Upper lobe of right lung (tissue), 1 donor: ENCODE results near the gene TSPEAR. TPM values are rescaled to one million over a fixed set of nuclear protein-coding genes. Genes with fewer than 3 reads are reported as not detected.

Experiments used
- ATAC-seq: fragments of 200-7000 bp; cut with Tn5 transposase; one replicate; pipeline ENCODE4 v1.9.1; 2020; ENCODE audit warnings: mild to moderate bottlenecking, moderate library complexity
- DNase-seq: peaks from one replicate; pipeline ENCODE4 v3.0.0-alpha.2; 2020
- H3K27ac ChIP-seq: fragments of 200-600 bp; one replicate; pipeline ENCODE4 v1.8.0; 2022
- H3K27me3 ChIP-seq: fragments of 200-600 bp; one replicate; pipeline ENCODE4 v1.8.0; 2022; ENCODE audit warnings: mild to moderate bottlenecking
- H3K36me3 ChIP-seq: fragments of 200-600 bp; one replicate; pipeline ENCODE4 v1.8.0; 2022
- H3K4me1 ChIP-seq: fragments of 200-600 bp; one replicate; pipeline ENCODE4 v1.8.0; 2022
- H3K4me3 ChIP-seq: fragments of 200-600 bp; one replicate; pipeline ENCODE4 v1.8.0; 2022; ENCODE audit warnings: mild to moderate bottlenecking
- H3K9me3 ChIP-seq: fragments of 200-600 bp; one replicate; pipeline ENCODE4 v1.8.0; 2022
- CTCF ChIP-seq: fragments of 200-600 bp; IDR thresholded peaks from one replicate; pipeline ENCODE4 v1.8.0; 2022; ENCODE audit warnings: antibody characterized with exemption
- intact Hi-C: fragments of 100-400 bp; cut with DNase I; formaldehyde crosslinking; loops from one replicate; pipeline ENCODE4 v1.11.0; 2022
- total RNA-seq: library from RNA; stranded (reverse); fragmentation: NEBNext Ultra II Directional; extraction: Animal tissue kit (Norgen Biotek cat#: 25700); gene quantifications from one replicate; pipeline ENCODE4 v1.2.1, GENCODE V29; 2021
- donor health status: DM: no; HTN: yes; CAD: no; lungs with severe emphysema.

The TSPEAR gene
- total RNA-seq, 1 donor from 2014 or later, result 0.23 TPM

GRCh38 chr21:44751799-44752636 is 40.6 kb upstream of the TSPEAR start:
- Histone ChIP-seq H3K27me3 (peaks cover 4% of the 10 kb centered on the region), H3K4me1 (no peaks in the 10 kb centered on the region), H3K9me3 (no peaks in the 10 kb centered on the region), H3K36me3 (no peaks in the 10 kb centered on the region), H3K27ac (no peak overlapping the region), H3K4me3 (no peak overlapping the region)
- ATAC-seq (no peak), DNase-seq (peak; percentile 60)
- no peak for TF ChIP-seq CTCF
- intact Hi-C loops, result no loop called here

GRCh38 chr21:44751186-44751798 is 39.9 kb upstream of the TSPEAR start:
- DNase-seq, result peak; percentile 54

GRCh38 chr21:44750675-44751025 is 39.3 kb upstream of the TSPEAR start:
- intact Hi-C loops, result no loop called here
- Histone ChIP-seq H3K9me3 (no peaks in the 10 kb centered on the region), H3K4me3 (no peak overlapping the region), H3K4me1 (no peaks in the 10 kb centered on the region), H3K27me3 (peaks cover 4% of the 10 kb centered on the region), H3K27ac (no peak overlapping the region), H3K36me3 (no peaks in the 10 kb centered on the region)
- TF ChIP-seq CTCF, result no peak
- DNase-seq, result no peak
- ATAC-seq, result no peak

More at GRCh38 chr21:44751186-44751798, 39.9 kb upstream of the TSPEAR start:
- no peak overlapping the region for H3K27ac ChIP-seq
- peaks cover 4% of the 10 kb centered on the region for H3K27me3 ChIP-seq
- ATAC-seq, result no peak
- H3K4me1 ChIP-seq, result no peaks in the 10 kb centered on the region
- no peaks in the 10 kb centered on the region for H3K36me3 ChIP-seq
- intact Hi-C loops, result no loop called here
- no peak overlapping the region for H3K4me3 ChIP-seq
- no peak for TF ChIP-seq CTCF
- H3K9me3 ChIP-seq, result no peaks in the 10 kb centered on the region

GRCh38 chr21:44749759-44750674 is 38.6 kb upstream of the TSPEAR start:
- H3K36me3 ChIP-seq, result no peaks in the 10 kb centered on the region
- no peak overlapping the region for H3K27ac ChIP-seq
- DNase-seq (peak; percentile 54), ATAC-seq (peak; percentile 18)
- H3K9me3 ChIP-seq, result no peaks in the 10 kb centered on the region
- no peaks in the 10 kb centered on the region for H3K4me1 ChIP-seq
- TF ChIP-seq CTCF, result no peak
- H3K27me3 ChIP-seq, result peaks cover 4% of the 10 kb centered on the region
- H3K4me3 ChIP-seq, result no peak overlapping the region
- intact Hi-C loops, result no loop called here

GRCh38 chr21:44749116-44749758 is 37.9 kb upstream of the TSPEAR start:
- intact Hi-C loops, result no loop called here
- no peak for DNase-seq

More at GRCh38 chr21:44749116-44749758, 37.9 kb upstream of the TSPEAR start:
- Histone ChIP-seq H3K36me3 (no peaks in the 10 kb centered on the region), H3K9me3 (no peaks in the 10 kb centered on the region), H3K4me3 (no peak overlapping the region), H3K27me3 (peaks cover 4% of the 10 kb centered on the region), H3K4me1 (no peaks in the 10 kb centered on the region), H3K27ac (no peak overlapping the region)
- ATAC-seq, result no peak
- TF ChIP-seq CTCF, result no peak
